ENCODE data around the gene RAPGEF1.

Gene RAPGEF1

GRCh38 chr9:131621551-131622358 is 118.1 kb downstream of the RAPGEF1 start:
- no peak for DNase-seq

DNA sequence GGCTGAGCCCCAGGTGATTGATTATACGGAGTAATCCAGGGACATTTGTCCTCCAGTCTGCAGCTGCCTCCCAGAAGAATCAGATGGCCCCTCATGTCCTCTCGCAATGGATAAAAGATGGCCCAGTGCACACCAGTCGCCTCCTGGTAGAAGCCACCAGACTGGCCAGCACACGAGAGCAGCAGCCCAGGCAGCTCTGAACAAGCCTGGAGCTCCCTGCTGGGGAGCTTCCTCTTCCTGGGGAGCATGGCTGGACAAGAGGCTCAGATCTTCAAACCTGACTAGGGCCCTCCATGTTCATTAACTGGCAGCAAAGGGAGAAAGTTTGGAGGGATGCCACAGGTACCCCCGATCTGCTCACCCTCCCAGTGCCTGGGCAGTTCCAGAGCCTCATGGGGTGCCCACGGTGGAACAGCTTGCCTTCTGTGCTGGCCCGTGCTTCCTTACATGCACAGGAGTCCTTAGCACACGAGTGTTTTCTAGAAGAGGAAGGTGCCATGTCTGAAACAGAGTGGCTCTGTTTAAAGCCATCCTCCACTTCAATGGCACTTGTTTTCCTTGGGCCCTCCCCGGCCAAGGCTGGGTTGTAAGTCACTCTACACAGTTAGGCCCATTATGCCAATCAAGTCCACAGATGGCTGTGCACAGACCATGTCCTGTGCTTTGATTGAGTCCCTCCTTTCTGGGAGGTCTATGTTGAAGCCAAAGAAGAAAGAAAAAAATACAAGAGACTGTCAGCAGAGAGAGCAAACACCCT is 118.9 kb downstream of the RAPGEF1 start:
- DNase-seq: no peak

- no peak for DNase-seq
These were observed 120.2 kb downstream of the RAPGEF1 start for GRCh38 chr9:131619680-131620079.

GRCh38 chr9:131618785-131619184 is 121.1 kb downstream of the RAPGEF1 start:
- DNase-seq: no peak

- DNase-seq: no peak
These were observed 121.8 kb downstream of the RAPGEF1 start for GRCh38 chr9:131618071-131618479.

GRCh38 chr9:131617611-131618010 is 122.3 kb downstream of the RAPGEF1 start:
- no peak for DNase-seq

GRCh38 chr9:131616983-131617604 is 122.8 kb downstream of the RAPGEF1 start:
- DNase-seq: no peak

DNA sequence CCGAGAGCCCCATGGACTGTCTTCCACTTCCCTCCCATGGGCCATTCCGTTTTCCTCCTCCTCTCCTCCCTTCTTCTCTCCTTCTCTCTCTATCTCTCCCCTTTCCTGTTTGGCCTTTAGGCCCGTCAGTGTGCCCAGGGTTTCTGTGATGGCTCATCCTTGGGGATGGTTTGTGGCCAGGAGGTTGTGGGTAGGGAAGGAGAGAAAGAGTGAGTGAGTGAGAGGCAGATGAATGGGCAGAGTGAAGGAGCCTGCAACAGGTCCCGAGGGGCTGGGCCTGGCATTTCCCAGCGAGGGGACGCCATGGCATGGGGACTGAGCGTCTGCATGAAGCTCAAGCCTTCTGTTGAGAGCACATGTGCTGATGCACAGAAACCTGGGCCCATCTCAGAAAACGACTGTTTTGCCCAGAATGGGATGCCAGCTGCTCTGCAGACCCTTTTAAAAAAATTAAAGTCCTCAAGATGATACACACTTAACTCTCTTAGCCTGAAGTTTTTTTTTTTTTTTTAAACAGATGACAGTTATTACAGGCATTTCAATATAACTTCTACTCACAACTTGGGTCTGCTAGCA is 125.4 kb downstream of the RAPGEF1 start:
- DNase-seq: no peak

DNA sequence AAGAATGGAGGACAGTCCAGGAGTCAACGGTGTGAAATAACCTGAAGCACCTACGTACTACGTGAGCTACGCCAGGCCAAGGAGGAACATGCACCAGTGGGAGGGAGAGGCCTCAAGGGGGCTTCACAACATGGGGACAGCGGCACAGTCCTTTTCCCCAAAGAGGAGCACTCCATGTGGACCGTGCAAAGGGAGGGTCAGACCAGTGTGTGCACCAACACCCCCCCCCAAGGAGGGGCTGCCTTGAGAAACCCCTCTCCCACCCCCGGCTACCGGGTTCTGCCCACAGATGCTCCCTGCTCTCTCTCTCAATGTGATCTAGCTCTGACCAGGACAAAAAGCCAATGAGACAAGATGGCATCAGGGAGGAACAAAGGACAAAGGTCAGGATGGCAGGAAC is 126.0 kb downstream of the RAPGEF1 start:
- DNase-seq: no peak

- DNase-seq: no peak
These were observed 127.0 kb downstream of the RAPGEF1 start for GRCh38 chr9:131612851-131613250.

GRCh38 chr9:131611586-131612315 is 128.1 kb downstream of the RAPGEF1 start:
- no peak for DNase-seq

- peak; percentile 77 for DNase-seq
These were observed 129.6 kb downstream of the RAPGEF1 start for GRCh38 chr9:131610231-131610761.

DNA sequence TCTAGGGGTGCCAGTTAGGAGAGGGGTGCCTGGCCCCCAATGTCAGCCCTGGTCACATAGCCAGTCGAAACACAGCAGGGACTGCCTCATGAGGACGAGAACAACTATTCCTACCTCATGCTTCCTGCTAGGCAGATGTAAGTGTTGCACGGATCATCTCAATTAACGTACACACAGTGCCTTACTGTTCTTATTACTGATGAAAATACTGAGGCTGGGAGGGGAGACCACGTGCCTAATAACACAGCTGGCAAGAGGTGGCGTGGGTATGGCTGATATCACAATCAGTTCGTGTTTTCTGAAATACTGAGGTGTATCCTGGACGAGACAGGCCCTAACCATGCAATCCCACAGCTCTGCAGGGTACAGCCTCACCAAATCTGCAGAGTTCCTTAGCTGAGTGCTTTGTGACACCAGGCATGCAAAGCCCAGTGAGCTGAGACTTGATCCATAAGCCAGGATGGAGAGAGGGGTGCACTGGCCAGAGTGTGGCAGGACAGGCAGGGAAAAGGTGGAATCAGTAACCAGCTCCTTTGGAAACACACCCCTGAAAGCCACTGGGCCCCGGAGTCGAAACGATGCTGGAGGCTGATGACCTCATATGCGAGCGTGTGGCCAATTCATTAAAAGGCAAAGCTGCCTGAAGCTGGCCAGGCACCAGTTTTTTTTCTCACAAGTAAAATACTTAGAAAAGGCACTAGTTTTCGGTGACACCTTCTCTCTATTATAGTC is 130.6 kb downstream of the RAPGEF1 start:
- peak; percentile 75 for DNase-seq

DNA sequence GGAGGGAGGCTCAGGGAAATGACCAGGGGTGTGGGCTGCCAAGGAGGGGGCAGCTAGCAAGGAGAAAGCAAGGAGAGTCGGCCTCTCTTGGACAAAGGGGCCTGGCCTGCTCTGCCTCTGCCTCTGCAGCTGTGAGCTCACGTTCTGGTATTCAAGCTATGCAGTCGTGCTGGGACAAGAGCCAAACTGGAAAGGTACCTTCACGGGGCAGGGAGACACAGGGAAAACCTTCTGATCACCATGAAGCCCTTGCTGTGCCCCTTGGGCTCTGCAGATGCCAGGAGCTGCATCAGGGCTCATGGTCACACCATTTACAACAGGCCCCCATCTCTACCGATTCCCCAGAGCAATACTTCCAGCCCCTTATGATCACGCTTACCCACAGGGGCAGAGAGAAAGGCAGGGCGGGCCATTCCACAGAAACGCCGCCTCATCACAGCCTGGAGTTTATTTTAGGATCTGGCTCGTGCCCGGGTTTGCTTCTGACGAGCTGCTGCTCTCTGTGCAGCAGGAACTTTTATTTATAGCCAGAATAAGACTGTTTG is 131.3 kb downstream of the RAPGEF1 start:
- DNase-seq: peak; percentile 95

DNA sequence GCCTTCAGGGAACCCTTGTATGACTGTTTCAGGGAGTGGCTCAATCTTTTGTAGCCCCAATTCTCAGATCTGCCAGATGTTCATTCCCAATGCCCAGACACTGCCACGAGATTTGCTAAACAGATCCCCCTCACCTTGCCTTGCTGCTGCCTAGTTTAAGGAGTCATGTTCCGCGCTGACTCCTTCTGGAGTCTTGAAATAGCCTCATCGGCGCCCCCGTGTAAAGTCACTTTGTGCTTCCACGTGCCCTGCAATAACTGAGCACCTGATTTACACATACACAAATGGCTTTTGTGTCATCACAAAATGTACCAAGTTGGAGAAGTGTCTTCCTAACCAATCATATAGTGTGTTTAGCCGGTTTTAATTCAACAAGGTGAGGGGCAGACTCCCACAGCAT is 132.3 kb downstream of the RAPGEF1 start:
- DNase-seq: no peak

- DNase-seq: no peak
These were observed 132.8 kb downstream of the RAPGEF1 start for GRCh38 chr9:131606896-131607567.

GRCh38 chr9:131605770-131606590 is 133.9 kb downstream of the RAPGEF1 start:
- no peak for DNase-seq

- no peak for DNase-seq
These were observed 136.0 kb downstream of the RAPGEF1 start for GRCh38 chr9:131603711-131604439.

DNA sequence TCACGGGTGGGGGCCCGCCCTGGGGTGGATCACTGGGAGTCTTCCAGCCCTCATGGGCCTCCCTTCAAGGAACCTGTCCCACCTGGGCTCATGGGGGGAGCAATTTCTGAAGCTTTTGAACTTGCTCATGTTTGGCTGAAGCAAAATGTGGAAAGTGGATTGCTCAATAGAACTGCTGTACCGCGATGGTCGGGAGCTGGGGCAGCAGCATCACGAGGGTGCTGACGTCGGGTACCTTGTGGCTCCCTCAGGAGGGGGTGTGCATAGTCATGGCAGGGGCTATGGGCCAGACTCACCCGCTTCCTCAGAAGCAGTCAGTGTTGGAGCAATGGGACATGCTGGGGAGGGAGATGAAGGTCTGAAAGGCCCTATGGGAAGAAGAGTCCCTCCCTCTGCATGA is 136.7 kb downstream of the RAPGEF1 start:
- DNase-seq: no peak
